ENCODE measurements around the gene IFNA5. TPM values are rescaled to one million over a fixed set of nuclear protein-coding genes. Genes with fewer than 3 reads are reported as not detected.
A peak's percentile ranks its signal among the peaks of the same experiment; 100 is the strongest.

Gene IFNA5
- total RNA-seq, 2 donors from 2014 or later, result not detected

GRCh38 chr9:21322911-21323461 lies 17.9 kb upstream of the IFNA5 start:
- DNase-seq (ENCODE audit: low spot score), result no peak
- no peaks in the 10 kb centered on the region for H3K27me3 ChIP-seq
- TF ChIP-seq CTCF (IDR thresholded peaks at IDR 0.05), result no peak
- H3K4me3 ChIP-seq, result no peak overlapping the region
- no peaks in the 10 kb centered on the region for H3K9me3 ChIP-seq
- H3K36me3 ChIP-seq, result peaks cover 28% of the 10 kb centered on the region
- peaks cover 0 to 8% of the 10 kb centered on the region in 2 donors for H3K4me1 ChIP-seq
- no peak overlapping the region for H3K27ac ChIP-seq

- no peak for TF ChIP-seq CTCF (IDR thresholded peaks at IDR 0.05)
- DNase-seq (ENCODE audit: low spot score), result no peak
- Histone ChIP-seq H3K27me3 (no peaks in the 10 kb centered on the region), H3K4me1 (peaks cover 0 to 8% of the 10 kb centered on the region in 2 donors), H3K27ac (no peak overlapping the region), H3K9me3 (no peaks in the 10 kb centered on the region), H3K36me3 (peaks cover 28% of the 10 kb centered on the region), H3K4me3 (no peak overlapping the region)
These were observed 15.4 kb upstream of the IFNA5 start for GRCh38 chr9:21320465-21320864.

GRCh38 chr9:21317956-21318923 lies 13.1 kb upstream of the IFNA5 start:
- Histone ChIP-seq H3K9me3 (no peaks in the 10 kb centered on the region), H3K27me3 (no peaks in the 10 kb centered on the region), H3K27ac (no peak overlapping the region), H3K4me3 (no peak overlapping the region), H3K36me3 (peaks cover 19% of the 10 kb centered on the region), H3K4me1 (no peaks in the 10 kb centered on the region)
- TF ChIP-seq CTCF (IDR thresholded peaks at IDR 0.05), result peak; percentile 62 to 73
- no peak for DNase-seq (ENCODE audit: low spot score)

GRCh38 chr9:21316860-21317259 lies 11.7 kb upstream of the IFNA5 start:
- Histone ChIP-seq H3K9me3 (no peaks in the 10 kb centered on the region), H3K4me1 (no peaks in the 10 kb centered on the region), H3K4me3 (no peak overlapping the region), H3K27ac (no peak overlapping the region), H3K27me3 (no peaks in the 10 kb centered on the region), H3K36me3 (peaks cover 10% of the 10 kb centered on the region)
- no peak for DNase-seq (ENCODE audit: low spot score)
- TF ChIP-seq CTCF (IDR thresholded peaks at IDR 0.05), result no peak

GRCh38 chr9:21316032-21316842 lies 11.1 kb upstream of the IFNA5 start:
- DNase-seq (ENCODE audit: low spot score), result no peak
- Histone ChIP-seq H3K27me3 (no peaks in the 10 kb centered on the region), H3K4me3 (no peak overlapping the region), H3K9me3 (no peaks in the 10 kb centered on the region), H3K36me3 (peaks cover 3% of the 10 kb centered on the region), H3K4me1 (no peaks in the 10 kb centered on the region), H3K27ac (no peak overlapping the region)
- TF ChIP-seq CTCF (IDR thresholded peaks at IDR 0.05), result no peak
